ENCODE data around the gene RHOC. TPM values are rescaled to one million over a fixed set of nuclear protein-coding genes. Genes with fewer than 3 reads are reported as not detected.

Gene RHOC
- total and polyA plus RNA-seq, 2 experiments from 2014 or later: 65.4 to 76.7 TPM

DNA sequence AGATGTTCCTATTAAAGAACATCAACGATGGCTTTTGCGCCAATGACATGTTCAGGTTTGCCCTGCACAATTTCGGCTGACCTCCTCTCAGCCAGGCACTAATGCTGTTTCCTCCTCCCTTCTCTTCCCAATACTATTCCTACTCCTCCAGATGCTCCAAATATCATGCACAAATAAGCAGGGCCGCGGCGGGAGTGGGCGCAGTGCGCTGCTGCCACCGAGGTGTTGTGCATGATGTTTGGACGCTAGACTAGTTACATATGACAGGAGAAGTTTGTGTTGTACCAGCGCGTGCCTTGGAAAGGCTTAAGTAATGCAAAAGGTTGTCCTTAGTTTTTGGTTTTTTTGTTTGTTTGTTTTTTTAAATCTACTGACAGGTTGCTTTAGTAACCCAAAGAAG lies 41.5 kb upstream of the RHOC start (continued):
- TF ChIP-seq, protein P1, sequence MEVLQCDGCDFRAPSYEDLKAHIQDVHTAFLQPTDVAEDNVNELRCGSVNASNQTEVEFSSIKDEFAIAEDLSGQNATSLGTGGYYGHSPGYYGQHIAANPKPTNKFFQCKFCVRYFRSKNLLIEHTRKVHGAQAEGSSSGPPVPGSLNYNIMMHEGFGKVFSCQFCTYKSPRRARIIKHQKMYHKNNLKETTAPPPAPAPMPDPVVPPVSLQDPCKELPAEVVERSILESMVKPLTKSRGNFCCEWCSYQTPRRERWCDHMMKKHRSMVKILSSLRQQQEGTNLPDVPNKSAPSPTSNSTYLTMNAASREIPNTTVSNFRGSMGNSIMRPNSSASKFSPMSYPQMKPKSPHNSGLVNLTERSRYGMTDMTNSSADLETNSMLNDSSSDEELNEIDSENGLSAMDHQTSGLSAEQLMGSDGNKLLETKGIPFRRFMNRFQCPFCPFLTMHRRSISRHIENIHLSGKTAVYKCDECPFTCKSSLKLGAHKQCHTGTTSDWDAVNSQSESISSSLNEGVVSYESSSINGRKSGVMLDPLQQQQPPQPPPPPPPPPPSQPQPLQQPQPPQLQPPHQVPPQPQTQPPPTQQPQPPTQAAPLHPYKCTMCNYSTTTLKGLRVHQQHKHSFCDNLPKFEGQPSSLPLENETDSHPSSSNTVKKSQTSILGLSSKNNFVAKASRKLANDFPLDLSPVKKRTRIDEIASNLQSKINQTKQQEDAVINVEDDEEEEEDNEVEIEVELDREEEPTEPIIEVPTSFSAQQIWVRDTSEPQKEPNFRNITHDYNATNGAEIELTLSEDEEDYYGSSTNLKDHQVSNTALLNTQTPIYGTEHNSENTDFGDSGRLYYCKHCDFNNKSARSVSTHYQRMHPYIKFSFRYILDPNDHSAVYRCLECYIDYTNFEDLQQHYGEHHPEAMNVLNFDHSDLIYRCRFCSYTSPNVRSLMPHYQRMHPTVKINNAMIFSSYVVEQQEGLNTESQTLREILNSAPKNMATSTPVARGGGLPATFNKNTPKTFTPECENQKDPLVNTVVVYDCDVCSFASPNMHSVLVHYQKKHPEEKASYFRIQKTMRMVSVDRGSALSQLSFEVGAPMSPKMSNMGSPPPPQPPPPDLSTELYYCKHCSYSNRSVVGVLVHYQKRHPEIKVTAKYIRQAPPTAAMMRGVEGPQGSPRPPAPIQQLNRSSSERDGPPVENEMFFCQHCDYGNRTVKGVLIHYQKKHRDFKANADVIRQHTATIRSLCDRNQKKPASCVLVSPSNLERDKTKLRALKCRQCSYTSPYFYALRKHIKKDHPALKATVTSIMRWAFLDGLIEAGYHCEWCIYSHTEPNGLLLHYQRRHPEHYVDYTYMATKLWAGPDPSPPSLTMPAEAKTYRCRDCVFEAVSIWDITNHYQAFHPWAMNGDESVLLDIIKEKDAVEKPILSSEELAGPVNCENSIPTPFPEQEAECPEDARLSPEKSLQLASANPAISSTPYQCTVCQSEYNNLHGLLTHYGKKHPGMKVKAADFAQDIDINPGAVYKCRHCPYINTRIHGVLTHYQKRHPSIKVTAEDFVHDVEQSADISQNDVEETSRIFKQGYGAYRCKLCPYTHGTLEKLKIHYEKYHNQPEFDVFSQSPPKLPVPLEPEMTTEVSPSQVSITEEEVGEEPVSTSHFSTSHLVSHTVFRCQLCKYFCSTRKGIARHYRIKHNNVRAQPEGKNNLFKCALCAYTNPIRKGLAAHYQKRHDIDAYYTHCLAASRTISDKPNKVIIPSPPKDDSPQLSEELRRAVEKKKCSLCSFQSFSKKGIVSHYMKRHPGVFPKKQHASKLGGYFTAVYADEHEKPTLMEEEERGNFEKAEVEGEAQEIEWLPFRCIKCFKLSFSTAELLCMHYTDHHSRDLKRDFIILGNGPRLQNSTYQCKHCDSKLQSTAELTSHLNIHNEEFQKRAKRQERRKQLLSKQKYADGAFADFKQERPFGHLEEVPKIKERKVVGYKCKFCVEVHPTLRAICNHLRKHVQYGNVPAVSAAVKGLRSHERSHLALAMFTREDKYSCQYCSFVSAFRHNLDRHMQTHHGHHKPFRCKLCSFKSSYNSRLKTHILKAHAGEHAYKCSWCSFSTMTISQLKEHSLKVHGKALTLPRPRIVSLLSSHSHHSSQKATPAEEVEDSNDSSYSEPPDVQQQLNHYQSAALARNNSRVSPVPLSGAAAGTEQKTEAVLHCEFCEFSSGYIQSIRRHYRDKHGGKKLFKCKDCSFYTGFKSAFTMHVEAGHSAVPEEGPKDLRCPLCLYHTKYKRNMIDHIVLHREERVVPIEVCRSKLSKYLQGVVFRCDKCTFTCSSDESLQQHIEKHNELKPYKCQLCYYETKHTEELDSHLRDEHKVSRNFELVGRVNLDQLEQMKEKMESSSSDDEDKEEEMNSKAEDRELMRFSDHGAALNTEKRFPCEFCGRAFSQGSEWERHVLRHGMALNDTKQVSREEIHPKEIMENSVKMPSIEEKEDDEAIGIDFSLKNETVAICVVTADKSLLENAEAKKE (CRISPR knock-in tag; IDR thresholded peaks at IDR 0.05): no peak
- TF ChIP-seq JUNB (IDR thresholded peaks at IDR 0.05; ENCODE audit: unreplicated experiment) (no peak), CREB1 (CRISPR knock-in tag; IDR thresholded peaks at IDR 0.05; ENCODE audit: low read depth) (no peak), STAT1 (IDR thresholded peaks at IDR 0.05; ENCODE audit: unreplicated experiment) (no peak), POLR2AphosphoS5 (IDR thresholded peaks at IDR 0.05; ENCODE audit: low read depth) (no peak), NANOG (IDR thresholded peaks at IDR 0.05; ENCODE audit: borderline replicate concordance) (no peak), EZH2phosphoT487 (IDR thresholded peaks at IDR 0.05; ENCODE audit: unreplicated experiment) (no peak), ZNF114 (CRISPR knock-in tag; IDR thresholded peaks at IDR 0.05) (no peak)
- TF ChIP-seq, protein P2, sequence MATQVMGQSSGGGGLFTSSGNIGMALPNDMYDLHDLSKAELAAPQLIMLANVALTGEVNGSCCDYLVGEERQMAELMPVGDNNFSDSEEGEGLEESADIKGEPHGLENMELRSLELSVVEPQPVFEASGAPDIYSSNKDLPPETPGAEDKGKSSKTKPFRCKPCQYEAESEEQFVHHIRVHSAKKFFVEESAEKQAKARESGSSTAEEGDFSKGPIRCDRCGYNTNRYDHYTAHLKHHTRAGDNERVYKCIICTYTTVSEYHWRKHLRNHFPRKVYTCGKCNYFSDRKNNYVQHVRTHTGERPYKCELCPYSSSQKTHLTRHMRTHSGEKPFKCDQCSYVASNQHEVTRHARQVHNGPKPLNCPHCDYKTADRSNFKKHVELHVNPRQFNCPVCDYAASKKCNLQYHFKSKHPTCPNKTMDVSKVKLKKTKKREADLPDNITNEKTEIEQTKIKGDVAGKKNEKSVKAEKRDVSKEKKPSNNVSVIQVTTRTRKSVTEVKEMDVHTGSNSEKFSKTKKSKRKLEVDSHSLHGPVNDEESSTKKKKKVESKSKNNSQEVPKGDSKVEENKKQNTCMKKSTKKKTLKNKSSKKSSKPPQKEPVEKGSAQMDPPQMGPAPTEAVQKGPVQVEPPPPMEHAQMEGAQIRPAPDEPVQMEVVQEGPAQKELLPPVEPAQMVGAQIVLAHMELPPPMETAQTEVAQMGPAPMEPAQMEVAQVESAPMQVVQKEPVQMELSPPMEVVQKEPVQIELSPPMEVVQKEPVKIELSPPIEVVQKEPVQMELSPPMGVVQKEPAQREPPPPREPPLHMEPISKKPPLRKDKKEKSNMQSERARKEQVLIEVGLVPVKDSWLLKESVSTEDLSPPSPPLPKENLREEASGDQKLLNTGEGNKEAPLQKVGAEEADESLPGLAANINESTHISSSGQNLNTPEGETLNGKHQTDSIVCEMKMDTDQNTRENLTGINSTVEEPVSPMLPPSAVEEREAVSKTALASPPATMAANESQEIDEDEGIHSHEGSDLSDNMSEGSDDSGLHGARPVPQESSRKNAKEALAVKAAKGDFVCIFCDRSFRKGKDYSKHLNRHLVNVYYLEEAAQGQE (IDR thresholded peaks at IDR 0.05; ENCODE audit: unreplicated experiment): no peak

All from GM23338 (cell line).